Measurements from ENCODE around the gene DPP6.
A peak's percentile ranks its signal among the peaks of the same experiment; 100 is the strongest.
"Not testable (repeated sequence)": the region's sequence is repeated elsewhere in the genome, so short reads cannot be mapped to it uniquely, and the experiment has no call there.

Gene DPP6

DNA sequence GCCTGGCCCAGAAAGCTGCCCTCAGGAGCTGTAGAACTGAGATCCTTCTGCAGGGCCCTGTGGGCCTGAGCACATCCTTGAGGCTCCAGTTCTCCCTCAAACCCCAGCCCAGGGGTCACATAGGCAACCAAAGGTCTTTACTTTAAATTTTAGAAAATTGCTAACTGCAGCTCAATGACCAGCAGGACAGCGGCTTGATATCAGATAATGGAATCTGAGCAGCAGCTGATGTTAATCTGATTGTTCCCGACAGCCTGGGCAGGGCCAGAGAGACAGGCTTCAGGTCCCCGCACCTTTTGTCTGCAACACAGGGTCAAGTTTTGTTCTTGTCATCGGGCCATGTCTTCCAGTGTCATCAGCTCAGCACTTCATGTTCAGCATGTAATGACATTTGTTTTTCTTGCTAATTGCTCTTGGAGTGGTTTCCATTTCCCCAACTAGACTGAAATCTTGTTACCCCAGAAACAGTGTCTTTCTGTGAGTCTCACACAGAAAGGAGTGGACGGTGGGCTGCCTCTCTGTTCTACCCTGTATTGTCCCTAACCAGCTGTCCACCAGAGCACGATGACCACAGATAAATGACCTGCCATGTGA lies 859.8 kb downstream of the DPP6 start:
- DNase-seq (ENCODE audit: low spot score): no peak

DNA sequence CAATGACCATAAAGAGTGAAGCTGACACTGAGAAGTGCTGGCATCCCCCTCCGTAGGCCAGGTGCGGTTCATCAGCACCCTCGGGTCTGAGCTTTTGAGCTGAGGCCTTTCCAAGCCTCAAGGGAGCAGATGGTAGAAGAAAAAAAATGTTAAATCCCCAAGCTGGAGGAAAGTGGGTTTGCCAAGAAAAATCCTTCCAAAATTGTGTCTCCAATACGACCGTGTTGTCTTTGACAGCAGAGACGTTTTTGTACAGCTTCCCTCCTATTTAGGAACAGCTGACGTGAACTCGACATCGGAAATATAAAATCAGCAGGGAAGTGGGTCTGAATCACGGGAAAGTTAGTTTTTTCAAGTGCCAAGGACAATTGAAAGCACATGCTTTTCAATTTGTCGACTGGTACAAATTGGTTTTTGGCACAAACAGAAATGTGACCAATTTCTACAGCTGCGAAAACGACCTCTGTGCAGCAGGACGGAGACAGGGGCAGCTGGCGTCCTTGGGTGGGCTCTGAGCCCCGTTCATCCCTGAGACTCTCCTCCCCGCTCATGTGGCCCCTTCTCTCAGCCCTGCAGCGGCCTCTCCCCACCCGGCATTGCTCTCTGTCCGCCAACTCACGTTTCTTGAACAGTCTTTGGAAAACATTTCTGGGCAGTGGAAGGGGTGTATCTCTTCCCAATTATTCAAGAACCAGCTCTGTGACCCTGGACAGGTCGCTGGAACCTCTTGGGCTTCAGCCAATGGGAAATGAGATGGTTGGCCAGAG lies 860.9 kb downstream of the DPP6 start:
- no peak for DNase-seq (ENCODE audit: low spot score)

GRCh38 chr7:154913638-154914307 lies 861.6 kb downstream of the DPP6 start:
- DNase-seq (ENCODE audit: low spot score): peak; percentile 84

DNA sequence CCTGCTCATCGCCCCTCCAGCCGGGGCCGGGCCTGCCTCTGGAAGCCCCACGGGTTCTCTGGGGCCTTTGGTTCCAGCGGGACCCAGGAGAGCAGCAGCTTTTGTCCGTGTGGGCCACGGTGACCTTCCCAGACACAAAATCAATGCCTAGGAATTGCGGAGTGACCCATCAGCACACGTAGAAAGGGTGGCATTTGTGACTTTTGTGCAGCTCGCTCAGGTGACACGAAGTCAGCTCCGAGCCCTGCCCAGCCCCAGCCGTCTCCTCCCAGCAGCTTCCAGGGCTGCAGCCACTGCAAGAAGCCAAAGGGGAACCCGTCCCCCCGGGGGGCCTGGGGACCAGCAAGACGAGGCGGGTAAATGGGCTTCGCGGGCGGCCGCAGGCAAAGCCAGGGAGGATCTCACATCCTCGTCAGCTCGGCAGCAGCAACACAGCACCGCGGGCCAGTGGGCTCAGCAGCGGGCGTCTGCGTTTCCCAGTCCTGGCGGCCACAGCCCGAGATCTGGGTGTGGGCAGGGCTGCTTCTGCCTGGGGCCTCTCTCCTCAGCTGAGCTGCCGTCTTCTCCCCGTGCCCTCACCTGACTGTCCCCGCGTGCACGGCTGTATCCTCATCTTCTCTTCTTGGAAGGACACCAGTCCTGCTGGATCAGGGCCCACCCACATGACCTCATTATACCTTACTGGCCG lies 862.3 kb downstream of the DPP6 start:
- no peak for DNase-seq (ENCODE audit: low spot score)

GRCh38 chr7:154914996-154915380 lies 862.8 kb downstream of the DPP6 start:
- DNase-seq (ENCODE audit: low spot score): peak; percentile 28

GRCh38 chr7:154915600-154915999 lies 863.4 kb downstream of the DPP6 start:
- no peak for DNase-seq (ENCODE audit: low spot score)

DNA sequence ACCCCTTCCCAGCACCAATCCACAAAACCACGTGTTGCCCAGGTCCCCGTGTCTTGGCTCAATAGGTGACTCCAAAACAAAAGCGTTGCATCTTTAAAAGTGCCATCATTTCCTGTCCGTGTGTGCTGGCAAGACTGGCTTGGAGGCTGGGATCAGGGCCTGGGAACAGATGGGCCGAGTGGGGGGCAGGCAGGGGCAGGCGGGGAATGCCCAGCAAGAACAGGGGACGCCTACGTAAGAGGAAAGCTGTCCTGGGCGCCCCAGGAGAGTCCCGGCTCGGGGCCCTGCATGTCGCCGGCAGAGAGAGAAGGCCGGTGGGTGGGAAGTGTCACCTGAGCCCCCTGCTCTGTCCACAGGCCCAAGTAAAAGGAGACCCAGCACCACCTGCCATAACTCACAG lies 864.2 kb downstream of the DPP6 start:
- DNase-seq (ENCODE audit: low spot score): no peak

- no peak for DNase-seq (ENCODE audit: low spot score)
Observed at GRCh38 chr7:154916856-154917807, 864.9 kb downstream of the DPP6 start.

- no peak for DNase-seq (ENCODE audit: low spot score)
Observed at GRCh38 chr7:154917808-154918160, 865.6 kb downstream of the DPP6 start.

- no peak for DNase-seq (ENCODE audit: low spot score)
Observed at GRCh38 chr7:154918266-154918665, 866.1 kb downstream of the DPP6 start.

DNA sequence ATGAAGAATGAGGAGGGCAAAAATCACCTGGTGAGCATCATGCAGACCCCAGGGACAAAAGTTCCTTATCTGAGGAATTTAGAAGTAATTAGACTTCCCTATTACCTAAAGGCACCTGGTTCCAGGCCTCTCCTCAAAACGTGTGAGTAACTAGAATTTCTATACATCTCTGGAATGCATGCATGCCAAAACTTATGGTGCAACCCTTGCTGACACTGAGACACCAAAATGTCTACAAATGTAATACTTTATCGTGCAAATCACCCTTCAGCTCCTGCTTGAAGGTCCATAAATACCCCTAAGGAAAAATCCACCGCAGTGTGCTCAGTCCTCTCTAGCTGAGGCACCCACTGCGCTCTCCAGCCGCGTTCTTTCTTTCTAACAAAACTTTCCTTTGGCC lies 866.5 kb downstream of the DPP6 start:
- no peak for DNase-seq (ENCODE audit: low spot score)

GRCh38 chr7:154919344-154920225 lies 867.4 kb downstream of the DPP6 start:
- no peak for DNase-seq (ENCODE audit: low spot score)

GRCh38 chr7:154922472-154922871 lies 870.3 kb downstream of the DPP6 start:
- not testable (repeated sequence) for DNase-seq (ENCODE audit: low spot score)

- peak; percentile 93 for DNase-seq (ENCODE audit: low spot score)
Observed at GRCh38 chr7:154927624-154928125, 875.5 kb downstream of the DPP6 start.

DNA sequence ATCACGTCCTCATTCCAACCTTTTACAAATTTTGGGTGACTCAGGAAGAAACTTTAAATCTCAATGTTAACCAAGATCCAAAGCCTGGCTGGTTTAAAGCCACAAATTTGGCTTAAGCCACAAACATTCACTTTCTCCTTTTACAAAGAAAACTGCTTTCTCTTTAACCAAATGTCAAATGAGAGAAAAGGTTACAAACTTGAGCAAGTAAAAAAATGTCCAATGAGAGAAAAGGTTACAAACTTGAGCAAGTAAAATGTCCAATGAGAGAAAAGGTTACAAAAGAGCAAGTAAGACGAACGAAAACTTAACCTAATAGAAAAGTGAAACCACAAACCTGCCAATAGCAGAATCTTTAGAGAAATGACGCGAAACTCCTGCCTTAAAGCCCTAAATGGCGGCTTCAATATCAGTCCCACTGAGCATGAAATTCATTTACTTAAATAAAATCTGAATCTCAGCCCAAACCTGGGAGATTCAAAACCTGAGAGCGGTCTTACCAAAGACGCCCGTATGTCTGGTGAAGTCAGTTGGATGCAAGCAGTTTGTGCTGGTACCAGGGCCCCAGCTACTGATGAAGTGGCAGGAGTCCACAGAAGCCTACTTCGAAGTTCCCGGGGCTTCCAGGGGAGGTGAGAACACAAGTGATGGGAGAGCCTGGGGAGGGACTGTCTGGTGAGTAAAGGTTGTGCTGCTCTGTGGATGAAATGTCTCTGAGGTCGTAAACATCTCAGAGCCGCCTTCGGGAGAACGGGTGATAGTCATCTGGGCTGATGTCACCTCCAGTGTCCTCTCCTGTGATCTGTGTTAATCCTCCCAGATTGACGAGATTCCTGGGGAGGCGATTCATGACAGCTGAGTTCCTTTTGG lies 876.2 kb downstream of the DPP6 start:
- peak; percentile 100 for DNase-seq (ENCODE audit: low spot score)

DNA sequence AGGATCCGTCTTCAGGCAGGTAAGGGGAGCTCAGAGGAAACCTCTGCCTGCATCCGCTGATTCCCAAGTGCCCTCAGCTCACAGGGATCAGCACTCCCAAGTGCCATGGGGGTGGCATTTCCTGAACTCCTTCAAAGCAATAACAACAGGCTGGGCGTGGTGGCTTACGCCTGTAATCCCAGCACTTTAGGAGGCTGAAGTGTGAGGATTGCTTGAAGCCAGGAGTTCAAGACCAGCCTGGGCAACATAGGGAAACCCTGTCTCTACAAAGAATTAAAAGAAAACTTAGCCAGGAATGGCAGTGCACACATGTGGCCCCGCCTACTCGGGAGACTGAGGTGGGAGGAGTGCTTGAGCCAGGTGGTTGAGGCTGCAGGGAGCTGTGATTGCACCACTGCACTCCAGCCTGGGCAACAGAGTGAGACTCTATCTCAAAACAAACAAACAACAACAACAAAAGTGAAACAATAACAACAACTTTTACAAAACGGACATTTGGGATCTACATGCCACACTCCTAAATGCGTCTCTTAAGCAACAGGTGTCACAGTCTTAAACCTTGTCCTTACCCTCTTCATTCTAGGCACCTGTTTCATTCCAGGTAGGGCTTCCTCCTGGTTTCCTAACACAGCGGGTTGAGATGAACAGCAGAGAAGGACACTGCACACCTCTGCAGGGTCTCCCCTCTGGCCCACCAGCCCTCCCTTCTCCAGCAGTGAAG lies 877.0 kb downstream of the DPP6 start:
- no peak for DNase-seq (ENCODE audit: low spot score)

DNA sequence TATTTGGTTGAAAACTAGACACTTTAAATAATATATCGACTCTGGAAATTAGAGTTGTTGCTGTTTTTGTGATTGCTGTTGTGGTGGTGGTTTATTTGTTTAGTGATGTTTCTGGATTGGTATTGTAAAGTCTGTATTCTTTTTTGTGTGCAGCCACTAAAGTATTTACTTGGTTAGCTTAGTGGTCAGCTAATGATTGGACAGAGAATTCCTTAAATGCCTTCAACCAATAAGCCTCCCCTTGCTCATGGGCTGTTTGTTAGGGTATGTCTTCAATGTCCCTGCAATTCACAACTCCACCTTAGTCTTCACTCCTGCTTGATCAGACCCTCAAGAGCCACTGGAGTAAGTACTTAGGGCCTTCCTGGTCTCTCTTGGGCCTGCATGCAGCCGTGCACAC lies 879.7 kb downstream of the DPP6 start:
- DNase-seq (ENCODE audit: low spot score): no peak

GRCh38 chr7:154934353-154934952 lies 882.3 kb downstream of the DPP6 start:
- DNase-seq (ENCODE audit: low spot score): not testable (repeated sequence)
